ENCODE measurements around the gene CPN2. TPM values are rescaled to one million over a fixed set of nuclear protein-coding genes. Genes with fewer than 3 reads are reported as not detected.

Gene CPN2
- total RNA-seq, 6 donors from 2014 or later, result 0.10 TPM; not detected in 5

DNA sequence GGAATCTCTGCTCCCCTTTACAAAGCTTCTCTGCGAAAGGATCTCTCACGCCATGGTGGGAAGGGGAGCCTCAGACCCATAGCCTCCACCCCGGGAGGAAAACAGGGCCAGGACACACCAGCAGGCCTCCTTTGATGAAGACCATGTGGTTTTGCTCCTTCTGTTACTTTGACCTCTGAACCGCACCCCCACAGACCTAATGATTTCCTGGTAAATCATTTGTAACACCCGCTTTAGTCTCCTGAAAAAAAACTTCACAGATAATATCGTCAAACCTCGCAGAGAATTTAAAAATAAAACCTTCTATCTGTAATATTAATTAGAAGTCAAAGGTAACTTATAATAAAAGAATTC lies 18.3 kb downstream of the CPN2 start:
- TF ChIP-seq EP300 (IDR thresholded peaks at IDR 0.05) (no peak), POLR2A (IDR thresholded peaks at IDR 0.05) (no peak), POLR2AphosphoS5 (IDR thresholded peaks at IDR 0.05) (no peak)
- TF ChIP-seq, protein P1, sequence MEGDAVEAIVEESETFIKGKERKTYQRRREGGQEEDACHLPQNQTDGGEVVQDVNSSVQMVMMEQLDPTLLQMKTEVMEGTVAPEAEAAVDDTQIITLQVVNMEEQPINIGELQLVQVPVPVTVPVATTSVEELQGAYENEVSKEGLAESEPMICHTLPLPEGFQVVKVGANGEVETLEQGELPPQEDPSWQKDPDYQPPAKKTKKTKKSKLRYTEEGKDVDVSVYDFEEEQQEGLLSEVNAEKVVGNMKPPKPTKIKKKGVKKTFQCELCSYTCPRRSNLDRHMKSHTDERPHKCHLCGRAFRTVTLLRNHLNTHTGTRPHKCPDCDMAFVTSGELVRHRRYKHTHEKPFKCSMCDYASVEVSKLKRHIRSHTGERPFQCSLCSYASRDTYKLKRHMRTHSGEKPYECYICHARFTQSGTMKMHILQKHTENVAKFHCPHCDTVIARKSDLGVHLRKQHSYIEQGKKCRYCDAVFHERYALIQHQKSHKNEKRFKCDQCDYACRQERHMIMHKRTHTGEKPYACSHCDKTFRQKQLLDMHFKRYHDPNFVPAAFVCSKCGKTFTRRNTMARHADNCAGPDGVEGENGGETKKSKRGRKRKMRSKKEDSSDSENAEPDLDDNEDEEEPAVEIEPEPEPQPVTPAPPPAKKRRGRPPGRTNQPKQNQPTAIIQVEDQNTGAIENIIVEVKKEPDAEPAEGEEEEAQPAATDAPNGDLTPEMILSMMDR (IDR thresholded peaks at IDR 0.05), result no peak
- 90 to 91% methylated on average over 7 of the region's 7 CpGs for WGBS, 2 donors
- Histone ChIP-seq H3K27ac (no peak overlapping the region), H3K4me1 (peaks cover 6 to 19% (median 7%) of the 10 kb centered on the region in 4 donors), H3K36me3 (no peaks in the 10 kb centered on the region), H3K9me3 (no peaks in the 10 kb centered on the region), H3K4me3 (no peak overlapping the region), H3K27me3 (peaks cover 0 to 2% (median 0%) of the 10 kb centered on the region in 4 donors)
- DNase-seq, result no peak
- no peak for ATAC-seq (ENCODE audit: low FRiP score in 2 of 2)

DNA sequence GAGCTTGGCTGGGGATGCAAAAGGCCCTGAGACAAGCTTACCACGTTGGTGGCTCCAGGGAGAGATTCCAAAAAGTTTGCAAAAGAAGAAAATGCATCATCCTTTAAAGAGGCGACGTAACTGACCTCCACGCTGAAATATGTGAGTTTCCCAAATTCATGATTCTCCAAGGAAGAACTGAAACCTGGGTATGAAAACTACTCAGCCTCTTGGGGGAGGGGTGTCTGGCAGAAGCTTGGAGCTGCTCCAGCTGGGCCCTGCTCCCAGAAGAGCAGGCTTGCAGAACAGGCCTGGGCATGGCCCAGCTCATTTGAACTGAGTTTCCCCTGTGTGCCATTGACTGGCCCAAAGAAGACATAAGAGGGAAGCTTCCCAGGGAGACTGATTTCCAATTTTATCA lies 20.5 kb downstream of the CPN2 start:
- Histone ChIP-seq H3K27me3 (peaks cover 0 to 2% (median 0%) of the 10 kb centered on the region in 4 donors), H3K4me1 (peaks cover 6 to 19% (median 7%) of the 10 kb centered on the region in 4 donors), H3K27ac (no peak overlapping the region), H3K4me3 (no peak overlapping the region), H3K9me3 (no peaks in the 10 kb centered on the region), H3K36me3 (no peaks in the 10 kb centered on the region)
- DNase-seq, result peak in 1 of 2 donors; percentile 54
- TF ChIP-seq, protein P1 (IDR thresholded peaks at IDR 0.05), result no peak
- TF ChIP-seq POLR2A (IDR thresholded peaks at IDR 0.05), result no peak
- no peak for TF ChIP-seq POLR2AphosphoS5 (IDR thresholded peaks at IDR 0.05)
- no peak for TF ChIP-seq EP300 (IDR thresholded peaks at IDR 0.05)
- no peak for ATAC-seq (ENCODE audit: low FRiP score in 2 of 2)
- 46 to 65% methylated on average over 4 of the region's 4 CpGs for WGBS, 2 donors

DNA sequence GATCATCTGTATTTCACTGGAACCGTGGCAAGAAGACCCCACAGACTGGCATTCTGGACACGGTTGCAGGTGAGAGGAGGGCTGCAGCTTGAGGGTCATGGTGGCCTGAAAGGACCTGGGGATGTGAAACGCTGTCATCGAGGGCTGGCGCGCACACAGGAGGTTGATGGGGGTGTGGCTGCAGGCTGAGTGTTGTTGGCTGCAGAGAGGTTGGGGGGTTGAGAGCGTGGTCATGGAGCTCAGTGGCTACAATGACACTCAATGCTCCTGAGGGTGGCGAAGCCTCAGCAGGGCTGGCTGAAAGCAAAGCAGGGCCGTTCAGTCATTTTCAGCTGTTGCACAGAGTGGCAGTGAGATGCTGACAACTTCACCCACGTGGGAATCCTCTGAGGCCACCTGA lies 21.0 kb downstream of the CPN2 start:
- WGBS, 2 donors, result 63 to 75% methylated on average over 10 of the region's 10 CpGs
- H3K4me1 ChIP-seq, result peaks cover 6 to 19% (median 7%) of the 10 kb centered on the region in 4 donors
- no peak overlapping the region for H3K27ac ChIP-seq
- H3K9me3 ChIP-seq, result no peaks in the 10 kb centered on the region
- H3K27me3 ChIP-seq, result peaks cover 0 to 2% (median 0%) of the 10 kb centered on the region in 4 donors
- DNase-seq (no peak), ATAC-seq (ENCODE audit: low FRiP score in 2 of 2) (no peak)
- TF ChIP-seq POLR2A (IDR thresholded peaks at IDR 0.05) (no peak), POLR2AphosphoS5 (IDR thresholded peaks at IDR 0.05) (no peak), EP300 (IDR thresholded peaks at IDR 0.05) (no peak)
- TF ChIP-seq, protein P1 (IDR thresholded peaks at IDR 0.05), result no peak
- no peak overlapping the region for H3K4me3 ChIP-seq
- H3K36me3 ChIP-seq, result no peaks in the 10 kb centered on the region

DNA sequence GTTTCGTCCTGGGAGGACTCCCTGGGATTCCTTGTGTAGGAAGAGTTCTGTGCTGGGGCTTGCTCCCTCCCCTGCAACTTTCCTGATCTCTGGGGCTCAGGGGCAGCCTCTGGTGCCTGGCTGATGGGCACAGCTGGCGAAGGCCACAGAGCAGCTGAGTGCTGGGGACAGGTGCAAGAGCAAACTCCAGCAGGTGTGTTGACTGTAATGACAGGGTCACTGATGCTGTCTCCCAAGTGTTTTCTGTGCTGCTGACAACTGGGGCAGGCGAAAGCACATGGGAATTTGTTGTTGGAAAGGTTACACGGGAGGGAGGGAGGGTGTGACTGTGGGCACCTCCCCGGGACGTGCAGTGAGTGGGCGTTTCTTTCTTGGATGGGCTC lies 21.6 kb downstream of the CPN2 start:
- 87 to 93% methylated on average over 7 of the region's 7 CpGs for WGBS, 2 donors
- Histone ChIP-seq H3K4me1 (peaks cover 6 to 19% (median 7%) of the 10 kb centered on the region in 4 donors), H3K27me3 (peaks cover 0 to 2% (median 0%) of the 10 kb centered on the region in 4 donors), H3K9me3 (no peaks in the 10 kb centered on the region), H3K27ac (no peak overlapping the region), H3K4me3 (no peak overlapping the region), H3K36me3 (no peaks in the 10 kb centered on the region)
- ATAC-seq (ENCODE audit: low FRiP score in 2 of 2), result no peak
- TF ChIP-seq EP300 (IDR thresholded peaks at IDR 0.05) (no peak), POLR2AphosphoS5 (IDR thresholded peaks at IDR 0.05) (no peak), POLR2A (IDR thresholded peaks at IDR 0.05) (no peak)
- TF ChIP-seq, protein P1 (IDR thresholded peaks at IDR 0.05), result no peak
- DNase-seq, result no peak

DNA sequence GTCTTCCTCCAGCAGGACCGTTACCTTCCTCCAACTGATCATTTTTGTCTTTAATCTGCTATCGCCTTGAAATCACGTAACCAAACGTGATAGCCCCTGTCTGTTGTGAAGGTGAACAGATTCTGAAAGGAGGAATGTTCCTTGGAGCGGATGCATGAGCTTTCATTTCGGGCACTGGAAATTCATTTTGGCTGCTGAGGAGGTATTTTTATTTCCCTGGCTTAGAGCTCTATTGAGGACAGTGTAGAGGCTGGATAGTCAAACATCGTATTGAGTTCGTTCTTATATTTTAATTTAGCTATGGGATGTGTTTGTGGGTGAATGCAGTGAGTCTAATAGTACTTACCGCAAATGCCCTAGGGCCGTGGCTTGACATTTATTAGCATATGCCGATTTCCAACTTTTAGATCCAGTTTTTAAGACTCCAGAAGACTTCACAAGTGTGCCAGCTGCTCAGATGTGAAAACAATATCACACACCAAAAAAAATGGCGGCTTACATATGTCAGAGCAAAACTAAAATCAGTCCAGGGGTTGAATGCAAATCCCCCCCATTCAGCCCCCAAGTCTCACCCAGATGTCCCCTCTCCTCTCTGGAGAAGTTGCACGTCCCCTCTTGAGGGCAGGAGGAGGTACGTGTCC lies 22.1 kb downstream of the CPN2 start:
- Histone ChIP-seq H3K9me3 (no peaks in the 10 kb centered on the region), H3K27ac (no peak overlapping the region), H3K27me3 (peaks cover 0 to 2% (median 0%) of the 10 kb centered on the region in 4 donors), H3K36me3 (no peaks in the 10 kb centered on the region), H3K4me3 (no peak overlapping the region), H3K4me1 (peaks cover 6 to 22% (median 7%) of the 10 kb centered on the region in 4 donors)
- ATAC-seq (ENCODE audit: low FRiP score in 2 of 2) (no peak), DNase-seq (no peak)
- WGBS, 2 donors, result 92% methylated on average over 14 of the region's 14 CpGs
- no peak for TF ChIP-seq EP300 (IDR thresholded peaks at IDR 0.05)
- TF ChIP-seq POLR2AphosphoS5 (IDR thresholded peaks at IDR 0.05), result no peak
- TF ChIP-seq POLR2A (IDR thresholded peaks at IDR 0.05), result no peak
- TF ChIP-seq, protein P1 (IDR thresholded peaks at IDR 0.05), result no peak
